Measurements from ENCODE around the gene LIG3. TPM values are rescaled to one million over a fixed set of nuclear protein-coding genes. Genes with fewer than 3 reads are reported as not detected.

LIG3 gene
- total and polyA plus RNA-seq, 2 of the 4 experiments (the other 2 are of a cell fraction): 36.4 to 41.9 TPM

GRCh38 chr17:34980681-34981537 is 597 bp downstream of the LIG3 start:
- peak overlapping the region; percentile 95 for H2BK120ac ChIP-seq (ENCODE audit: low read depth, low read length)
- intact Hi-C loops (cut with micrococcal nuclease): loop anchor here (1.0 to 5.0 kb wide), 4 partner anchors 16 to 136 kb away; partner anchors contain the start of genes CCT6B, RAD51D and ZNF830
- peaks cover 5% of the 10 kb centered on the region; the same call in 1 of the 2 replicates for H3K36me3 ChIP-seq (ENCODE audit: control insufficient read depth, insufficient read depth, low read length)
- H3K27ac ChIP-seq (ENCODE audit: insufficient read depth, low read length): peak overlapping the region; percentile 96
- peak overlapping the region; percentile 99 for H2AK9ac ChIP-seq (replicated peaks; ENCODE audit: low read depth, low read length, poor library complexity)
- in situ Hi-C loops (cut with MboI; ENCODE audit: low sequenced_read_pairs): loop anchor here (25.0 kb wide), 1 partner anchor 606 kb away; the partner anchor contains the start of genes AP2B1 and PEX12
- H2BK5ac ChIP-seq (ENCODE audit: low read depth, low read length, poor library complexity, severe bottlenecking): peak overlapping the region; percentile 99
- peak overlapping the region; percentile 24; the same call in 1 of the 2 replicates for H2AK5ac ChIP-seq (ENCODE audit: low read depth, low read length)
- WGBS, 2 experiments (ENCODE audit: extremely low coverage in 2 of 2, insufficient read length in 1 of 2): 0% methylated on average over 16 of the region's 69 CpGs; no CpG with 5 or more reads in 1 of the 2 experiments
- no peaks in the 10 kb centered on the region for H4K20me1 ChIP-seq (ENCODE audit: insufficient read depth, low read length)
- peak overlapping the region; percentile 71 for H4K5ac ChIP-seq (ENCODE audit: low read depth, low read length)
- H3K4me1 ChIP-seq (ENCODE audit: control insufficient read depth, insufficient read depth, low read length): peaks cover 7% of the 10 kb centered on the region
- no peaks in the 10 kb centered on the region for H3K9me3 ChIP-seq (ENCODE audit: control insufficient read depth, insufficient read depth, low read length)
- H3K9me1 ChIP-seq (ENCODE audit: insufficient read depth, low read length): 0 out of 2 replicates have a peak, but pooled peaks cover 3% of the 10 kb centered on the region
- dilution Hi-C loops (cut with HindIII; ENCODE audit: low sequenced_read_pairs, unreplicated experiment): no loop called here
- H4K8ac ChIP-seq (ENCODE audit: low read depth in 2 of 2, low read length in 2 of 2): peak overlapping the region; percentile 24 to 84
- peak overlapping the region; percentile 53 for H3K18ac ChIP-seq (ENCODE audit: low read depth, low read length)
- H4K91ac ChIP-seq (ENCODE audit: insufficient read depth, low read depth, low read length): peak overlapping the region; percentile 95
- peak overlapping the region; percentile 98 for H3K4ac ChIP-seq (ENCODE audit: low read depth, low read length)
- H3K27me3 ChIP-seq (ENCODE audit: control insufficient read depth, insufficient read depth, low read length): no peaks in the 10 kb centered on the region
- ChIA-PET CTCF (interaction anchor here (0.8 to 1.2 kb wide), 2 partner anchors 10 to 608 kb away, joined by 4 read pairs; no protein-coding TSS in a partner anchor), POLR2A (ENCODE audit: unreplicated experiment) (interaction anchor here (1.2 kb wide), 1 partner anchor 13 kb away, joined by 4 read pairs; no protein-coding TSS in a partner anchor)
- DNase-seq: peak; percentile 80
- peak overlapping the region; percentile 84 for H3K4me2 ChIP-seq (ENCODE audit: low read depth, low read length)
- BruUV-seq (replicated peaks): TSS peak; percentile 64
- H3K23ac ChIP-seq (ENCODE audit: low read depth, low read length): peak overlapping the region; percentile 82
- no peak overlapping the region for H2BK20ac ChIP-seq (ENCODE audit: low read depth, low read length)
- peaks cover 16 to 27% of the 10 kb centered on the region in 2 experiments for H3K79me1 ChIP-seq (ENCODE audit: low read depth in 1 of 2, low read length in 2 of 2)
- peak overlapping the region; percentile 89 for H3K9ac ChIP-seq (ENCODE audit: low read depth, low read length)
- peak; percentile 94 for ATAC-seq (ENCODE audit: low read depth)
- H3K14ac ChIP-seq (replicated peaks; ENCODE audit: low read depth, low read length): peak overlapping the region; percentile 95
- peak overlapping the region; percentile 76 for H3K56ac ChIP-seq (ENCODE audit: extremely low read depth, insufficient read depth, low read length)
- peak overlapping the region; percentile 91 for H3K4me3 ChIP-seq (ENCODE audit: insufficient read depth, low read depth, low read length)
- peak overlapping the region; percentile 99 for H2AFZ ChIP-seq (replicated peaks; ENCODE audit: low read length, poor library complexity)
- H2BK15ac ChIP-seq (ENCODE audit: low read depth, low read length): 0 out of 3 replicates have a peak overlapping the region, but pooled peaks have one; percentile 62
- peak; percentile 35; the same call in 1 of the 2 replicates for TF ChIP-seq CEBPB (IDR thresholded peaks at IDR 0.05; ENCODE audit: low read depth, low read length)
- TF ChIP-seq, protein P1, sequence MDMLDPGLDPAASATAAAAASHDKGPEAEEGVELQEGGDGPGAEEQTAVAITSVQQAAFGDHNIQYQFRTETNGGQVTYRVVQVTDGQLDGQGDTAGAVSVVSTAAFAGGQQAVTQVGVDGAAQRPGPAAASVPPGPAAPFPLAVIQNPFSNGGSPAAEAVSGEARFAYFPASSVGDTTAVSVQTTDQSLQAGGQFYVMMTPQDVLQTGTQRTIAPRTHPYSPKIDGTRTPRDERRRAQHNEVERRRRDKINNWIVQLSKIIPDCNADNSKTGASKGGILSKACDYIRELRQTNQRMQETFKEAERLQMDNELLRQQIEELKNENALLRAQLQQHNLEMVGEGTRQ (IDR thresholded peaks at IDR 0.05; ENCODE audit: low read depth, low read length): no peak
- TF ChIP-seq CHD1 (IDR thresholded peaks at IDR 0.05; ENCODE audit: low read depth, low read length): no peak
- TF ChIP-seq MAFK (IDR thresholded peaks at IDR 0.05; ENCODE audit: low read depth, low read length): no peak
- no peak for TF ChIP-seq FOS (IDR thresholded peaks at IDR 0.05; ENCODE audit: low read depth, low read length)
- TF ChIP-seq NFE2L2 (IDR thresholded peaks at IDR 0.05; ENCODE audit: low read depth, low read length): no peak
- peak; percentile 27; the same call in 1 of the 2 replicates for TF ChIP-seq SMC3 (IDR thresholded peaks at IDR 0.05; ENCODE audit: low read depth, low read length)
- TF ChIP-seq POLR2A (IDR thresholded peaks at IDR 0.05; ENCODE audit: low read depth, low read length): peak; percentile 77
- TF ChIP-seq MAZ (IDR thresholded peaks at IDR 0.05; ENCODE audit: borderline replicate concordance, low read depth, low read length): peak; percentile 51; the same call in 1 of the 2 replicates
- TF ChIP-seq RAD21 (IDR thresholded peaks at IDR 0.05; ENCODE audit: low read length): peak; percentile 36
- peak; percentile 50 for TF ChIP-seq CTCF (conservative IDR thresholded peaks at IDR 0.05; ENCODE audit: low read depth, low read length)
- no peak for TF ChIP-seq RCOR1 (IDR thresholded peaks at IDR 0.05; ENCODE audit: insufficient replicate concordance, low read length)
- TF ChIP-seq MXI1 (IDR thresholded peaks at IDR 0.05; ENCODE audit: borderline replicate concordance, low read depth, low read length): peak; percentile 64; the same call in 1 of the 2 replicates
- TF ChIP-seq BHLHE40 (IDR thresholded peaks at IDR 0.05; ENCODE audit: low read depth, low read length): no peak
